GM10266 (cell line): Measurements from ENCODE around the gene OSBPL7.
"Not testable (repeated sequence)": the region's sequence is repeated elsewhere in the genome, so short reads cannot be mapped to it uniquely, and the experiment has no call there.

Experiments
- DNase-seq: peaks from one replicate; pipeline ENCODE4 v3.0.0; 2012; ENCODE audit errors: extremely low spot score
- TF ChIP-seq, protein P1 (sequence below): IDR thresholded peaks from 2 replicates; pipeline ENCODE4 v1.5.1; 2012; ENCODE audit warnings: mild to moderate bottlenecking, low read depth; ENCODE audit not compliant: control insufficient read depth, insufficient read depth; ENCODE audit errors: missing control alignments

Gene OSBPL7

GRCh38 chr17:47776330-47777197, 45.0 kb downstream of the OSBPL7 start:
- peak; percentile 82 for DNase-seq
- TF ChIP-seq, protein P1, sequence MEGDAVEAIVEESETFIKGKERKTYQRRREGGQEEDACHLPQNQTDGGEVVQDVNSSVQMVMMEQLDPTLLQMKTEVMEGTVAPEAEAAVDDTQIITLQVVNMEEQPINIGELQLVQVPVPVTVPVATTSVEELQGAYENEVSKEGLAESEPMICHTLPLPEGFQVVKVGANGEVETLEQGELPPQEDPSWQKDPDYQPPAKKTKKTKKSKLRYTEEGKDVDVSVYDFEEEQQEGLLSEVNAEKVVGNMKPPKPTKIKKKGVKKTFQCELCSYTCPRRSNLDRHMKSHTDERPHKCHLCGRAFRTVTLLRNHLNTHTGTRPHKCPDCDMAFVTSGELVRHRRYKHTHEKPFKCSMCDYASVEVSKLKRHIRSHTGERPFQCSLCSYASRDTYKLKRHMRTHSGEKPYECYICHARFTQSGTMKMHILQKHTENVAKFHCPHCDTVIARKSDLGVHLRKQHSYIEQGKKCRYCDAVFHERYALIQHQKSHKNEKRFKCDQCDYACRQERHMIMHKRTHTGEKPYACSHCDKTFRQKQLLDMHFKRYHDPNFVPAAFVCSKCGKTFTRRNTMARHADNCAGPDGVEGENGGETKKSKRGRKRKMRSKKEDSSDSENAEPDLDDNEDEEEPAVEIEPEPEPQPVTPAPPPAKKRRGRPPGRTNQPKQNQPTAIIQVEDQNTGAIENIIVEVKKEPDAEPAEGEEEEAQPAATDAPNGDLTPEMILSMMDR: peak; percentile 68

DNA sequence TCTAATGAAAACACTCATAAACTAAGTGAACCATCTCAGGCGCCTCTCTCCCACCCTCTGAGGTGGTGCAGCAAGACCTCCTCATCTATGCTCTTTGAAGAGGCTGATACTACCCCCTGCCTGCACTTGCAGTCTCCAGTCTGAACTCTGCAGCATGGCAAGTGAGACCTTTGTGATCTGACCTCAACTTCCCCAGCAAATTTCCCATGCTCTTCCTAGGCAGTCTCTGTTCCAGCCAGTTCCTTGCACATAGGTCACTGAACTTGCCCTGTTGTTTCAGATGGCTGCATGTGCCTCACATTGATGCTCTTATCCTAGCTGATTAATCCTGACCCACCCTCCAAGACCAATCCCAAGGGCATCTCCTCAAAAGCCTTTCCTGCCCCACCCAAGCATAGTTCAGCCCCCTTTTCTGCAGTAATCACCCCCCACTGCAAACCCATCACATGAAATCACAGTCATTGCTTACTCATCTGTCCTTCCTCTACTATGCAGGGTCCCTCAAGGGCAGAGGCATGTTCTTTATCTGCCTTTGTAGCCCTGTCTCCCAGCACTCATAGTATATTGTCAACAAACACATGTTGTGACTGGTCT, 46.5 kb downstream of the OSBPL7 start:
- DNase-seq: no peak
- TF ChIP-seq, protein P1: no peak

GRCh38 chr17:47774331-47774730, 47.3 kb downstream of the OSBPL7 start:
- DNase-seq: no peak
- TF ChIP-seq, protein P1: no peak

- DNase-seq: not testable (repeated sequence)
These were observed 47.9 kb downstream of the OSBPL7 start for GRCh38 chr17:47773649-47774048.

DNA sequence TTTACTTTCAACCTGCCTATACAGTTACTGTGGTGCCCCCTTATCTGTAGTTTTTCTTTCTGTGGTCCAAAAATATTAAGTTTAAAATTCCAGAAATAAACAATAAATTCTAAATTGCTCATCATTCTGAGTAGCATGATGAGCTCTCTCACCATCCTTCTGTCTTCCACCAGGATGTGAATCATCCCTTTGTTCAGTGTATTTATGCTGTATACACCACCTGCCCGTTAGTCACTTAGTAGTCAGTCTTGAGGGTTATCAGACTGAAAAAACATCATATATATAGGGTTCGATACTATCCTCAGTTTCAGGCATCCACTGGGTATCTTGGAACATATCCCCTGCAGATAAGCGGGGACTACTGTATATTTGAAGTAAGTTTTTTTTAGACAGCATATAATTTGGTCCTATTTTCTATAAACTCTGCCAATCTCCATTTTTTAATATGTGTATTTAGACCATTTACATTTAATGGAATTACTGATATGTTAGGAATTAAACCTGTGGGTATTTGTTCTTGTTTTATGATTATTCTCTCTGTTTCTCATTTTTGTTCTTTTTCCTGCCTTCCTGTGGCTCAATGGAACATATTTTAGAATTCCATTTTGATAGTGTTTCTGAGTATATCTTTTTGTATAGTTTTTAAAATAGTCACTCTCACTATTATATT, 57.5 kb downstream of the OSBPL7 start:
- no peak for DNase-seq
- TF ChIP-seq, protein P1: no peak

- no peak for DNase-seq
- TF ChIP-seq, protein P1: no peak
These were observed 58.9 kb downstream of the OSBPL7 start for GRCh38 chr17:47762728-47763127.

- TF ChIP-seq, protein P1: no peak
- DNase-seq: no peak
These were observed 61.0 kb downstream of the OSBPL7 start for GRCh38 chr17:47760409-47761140.
